GM23338 (cell line): ENCODE results near the gene TJP1.

Source experiments
- CREB1 ChIP-seq: fragments of 250-450 bp; sonication (Bioruptor Pico); IDR thresholded peaks from 2 replicates; pipeline ENCODE4 v1.5.0; 2020; ENCODE audit warnings: low read depth, mild to moderate bottlenecking, moderate library complexity
- CTCF ChIP-seq, 2 experiments: fragments of 200-600 bp in 1 of 2; sonication (generic) in 1 of 2; conservative IDR thresholded peaks; 2 replicates each; pipeline versions ENCODE4 v1.5.1 to v1.6.1; 2016 to 2017; ENCODE audit warnings: antibody characterized with exemption in 2 of 2, low read depth in 2 of 2, mild to moderate bottlenecking in 2 of 2, moderate library complexity in 1 of 2
- ETS1 ChIP-seq: IDR thresholded peaks from 2 replicates; pipeline ENCODE4 v1.6.1; 2016; ENCODE audit warnings: antibody characterized with exemption
- EZH2 ChIP-seq: fragments of 200-600 bp; sonication (generic); IDR thresholded peaks from one replicate; pipeline ENCODE4 v1.8.0; 2017; ENCODE audit warnings: antibody characterized with exemption, mild to moderate bottlenecking, low read depth; ENCODE audit not compliant: unreplicated experiment
- EZH2phosphoT487 ChIP-seq: fragments of 200-600 bp; sonication (generic); IDR thresholded peaks from one replicate; pipeline ENCODE4 v1.8.1; 2018; ENCODE audit warnings: antibody characterized with exemption; ENCODE audit not compliant: unreplicated experiment
- JUNB ChIP-seq: IDR thresholded peaks from one replicate; pipeline ENCODE4 v1.6.1; 2016; ENCODE audit warnings: antibody characterized with exemption; ENCODE audit not compliant: unreplicated experiment
- NANOG ChIP-seq: IDR thresholded peaks from 2 replicates; pipeline ENCODE4 v1.6.1; 2016; ENCODE audit warnings: antibody characterized with exemption, borderline replicate concordance
- POLR2AphosphoS5 ChIP-seq: IDR thresholded peaks from 2 replicates; pipeline ENCODE4 v1.6.1; 2016; ENCODE audit warnings: antibody characterized with exemption, low read depth
- REST ChIP-seq: IDR thresholded peaks from one replicate; pipeline ENCODE4 v1.6.1; 2018; ENCODE audit warnings: antibody characterized with exemption; ENCODE audit not compliant: unreplicated experiment
- STAT1 ChIP-seq: IDR thresholded peaks from one replicate; pipeline ENCODE4 v1.6.1; 2016; ENCODE audit warnings: antibody characterized with exemption; ENCODE audit not compliant: unreplicated experiment
- ZNF114 ChIP-seq: fragments of 250-450 bp; sonication (Bioruptor Pico); IDR thresholded peaks from 2 replicates; pipeline ENCODE4 v1.5.0; 2020; ENCODE audit warnings: mild to moderate bottlenecking, moderate library complexity
- ZNF462 ChIP-seq: fragments of 250-450 bp; sonication (Bioruptor Pico); IDR thresholded peaks from 2 replicates; pipeline ENCODE4 v1.5.0; 2020; ENCODE audit warnings: mild to moderate bottlenecking, moderate library complexity

- no peak for TF ChIP-seq EZH2
- TF ChIP-seq CTCF (conservative IDR thresholded peaks at IDR 0.05; ENCODE audit: low read depth in 2 of 2), result no peak
- TF ChIP-seq NANOG, result no peak
- TF ChIP-seq POLR2AphosphoS5, result no peak
- TF ChIP-seq REST, result no peak
- TF ChIP-seq ZNF114 (CRISPR knock-in tag), result no peak
- TF ChIP-seq JUNB, result no peak
- TF ChIP-seq CREB1 (CRISPR knock-in tag), result no peak
- no peak for TF ChIP-seq EZH2phosphoT487
- TF ChIP-seq STAT1, result no peak
- no peak for TF ChIP-seq ETS1
- TF ChIP-seq ZNF462, result no peak
Measured at GRCh38 chr15:29812384-29812694, 9.9 kb downstream of the TJP1 start.
